ENCODE results near the gene LACTB. TPM values are rescaled to one million over a fixed set of nuclear protein-coding genes. Genes with fewer than 3 reads are reported as not detected.

Gene LACTB
- total RNA-seq, 4 donors from 2014 or later = 10.9 to 37.1 (median 12.6) TPM

GRCh38 chr15:63136742-63137141 lies 15.1 kb downstream of the LACTB start:
- H3K9me3 ChIP-seq = no peaks in the 10 kb centered on the region
- no peaks in the 10 kb centered on the region for H3K27me3 ChIP-seq
- H3K36me3 ChIP-seq = no peaks in the 10 kb centered on the region
- no peak overlapping the region for H3K27ac ChIP-seq
- H3K4me1 ChIP-seq = no peaks in the 10 kb centered on the region
- no peak for DNase-seq
- TF ChIP-seq CTCF (IDR thresholded peaks at IDR 0.05) = no peak
- no peak for TF ChIP-seq POLR2A (IDR thresholded peaks at IDR 0.05)
- no peak overlapping the region for H3K4me3 ChIP-seq

- Histone ChIP-seq H3K36me3 (peaks cover 0 to 9% (median 0%) of the 10 kb centered on the region in 3 donors), H3K27me3 (no peaks in the 10 kb centered on the region), H3K9me3 (no peaks in the 10 kb centered on the region), H3K4me1 (no peaks in the 10 kb centered on the region), H3K27ac (no peak overlapping the region), H3K4me3 (no peak overlapping the region)
- no peak for DNase-seq
- TF ChIP-seq CTCF (IDR thresholded peaks at IDR 0.05) (no peak), POLR2A (IDR thresholded peaks at IDR 0.05) (no peak)
Measured at GRCh38 chr15:63140936-63141335, 19.3 kb downstream of the LACTB start.

GRCh38 chr15:63145426-63145825 lies 23.8 kb downstream of the LACTB start:
- TF ChIP-seq CTCF (IDR thresholded peaks at IDR 0.05) = no peak
- TF ChIP-seq POLR2A (IDR thresholded peaks at IDR 0.05) = no peak
- Histone ChIP-seq H3K27ac (no peak overlapping the region), H3K36me3 (peaks cover 0 to 33% (median 0%) of the 10 kb centered on the region in 3 donors), H3K4me1 (no peaks in the 10 kb centered on the region), H3K27me3 (no peaks in the 10 kb centered on the region), H3K9me3 (no peaks in the 10 kb centered on the region), H3K4me3 (no peak overlapping the region)
- DNase-seq = no peak

GRCh38 chr15:63146684-63147083 lies 25.0 kb downstream of the LACTB start:
- TF ChIP-seq POLR2A (IDR thresholded peaks at IDR 0.05) = no peak
- TF ChIP-seq CTCF (IDR thresholded peaks at IDR 0.05) = peak in 1 of 6 experiments; percentile 14
- Histone ChIP-seq H3K27ac (no peak overlapping the region), H3K4me3 (no peak overlapping the region), H3K4me1 (no peaks in the 10 kb centered on the region), H3K36me3 (peaks cover 0 to 43% (median 0%) of the 10 kb centered on the region in 3 donors), H3K9me3 (no peaks in the 10 kb centered on the region), H3K27me3 (no peaks in the 10 kb centered on the region)
- no peak for DNase-seq

- Histone ChIP-seq H3K27me3 (no peaks in the 10 kb centered on the region), H3K27ac (no peak overlapping the region), H3K4me3 (no peak overlapping the region), H3K4me1 (peaks cover 0 to 17% (median 6%) of the 10 kb centered on the region in 4 donors), H3K36me3 (peaks cover 0 to 63% (median 0%) of the 10 kb centered on the region in 3 donors), H3K9me3 (no peaks in the 10 kb centered on the region)
- TF ChIP-seq CTCF (IDR thresholded peaks at IDR 0.05) = no peak
- DNase-seq = no peak
Measured at GRCh38 chr15:63151665-63152064, 30.0 kb downstream of the LACTB start.

GRCh38 chr15:63155486-63155885 lies 33.8 kb downstream of the LACTB start:
- DNase-seq = no peak
- Histone ChIP-seq H3K36me3 (peaks cover 0 to 43% (median 0%) of the 10 kb centered on the region in 3 donors), H3K4me1 (peaks cover 0 to 17% (median 6%) of the 10 kb centered on the region in 4 donors), H3K9me3 (no peaks in the 10 kb centered on the region), H3K4me3 (peak overlapping the region in 2 of 4 donors; percentile 72), H3K27me3 (no peaks in the 10 kb centered on the region), H3K27ac (peak overlapping the region in 1 of 4 donors; percentile 96)
- TF ChIP-seq POLR2A (IDR thresholded peaks at IDR 0.05) = no peak
- TF ChIP-seq CTCF (IDR thresholded peaks at IDR 0.05) = no peak

All from Peyer's patch (tissue), 4 donors.